ENCODE data around the gene SELE. TPM values are rescaled to one million over a fixed set of nuclear protein-coding genes. Genes with fewer than 3 reads are reported as not detected.
"Not testable (repeated sequence)": the region's sequence is repeated elsewhere in the genome, so short reads cannot be mapped to it uniquely, and the experiment has no call there.

Gene SELE
- total RNA-seq, 4 donors from 2014 or later, result 0.45 to 11.0 TPM; not detected in 2

- Histone ChIP-seq H3K9me3 (no peaks in the 10 kb centered on the region), H3K4me1 (no peaks in the 10 kb centered on the region), H3K36me3 (no peaks in the 10 kb centered on the region), H3K27ac (no peak overlapping the region), H3K4me3 (no peak overlapping the region), H3K27me3 (no peaks in the 10 kb centered on the region)
- ATAC-seq, result no peak
- no CpG with 5 or more reads among the region's 2 CpGs for WGBS, 2 donors (ENCODE audit: low coverage in 1 of 2)
- TF ChIP-seq EP300 (IDR thresholded peaks at IDR 0.05) (no peak), CTCF (IDR thresholded peaks at IDR 0.05) (no peak)
Measured at GRCh38 chr1:169689395-169689794, 44.5 kb downstream of the SELE start.

GRCh38 chr1:169688377-169688776 is 45.5 kb downstream of the SELE start:
- not testable (repeated sequence) for H3K27me3 ChIP-seq, H3K4me3 ChIP-seq, H3K36me3 ChIP-seq, H3K9me3 ChIP-seq, H3K27ac ChIP-seq, ATAC-seq, H3K4me1 ChIP-seq
- 89 to 92% methylated on average over 4 to 5 of the region's 5 CpGs for WGBS, 2 donors (ENCODE audit: low coverage in 1 of 2)

GRCh38 chr1:169683661-169684060 is 50.2 kb downstream of the SELE start:
- ATAC-seq, result no peak
- no peaks in the 10 kb centered on the region for H3K9me3 ChIP-seq
- H3K27ac ChIP-seq, result no peak overlapping the region
- WGBS, 2 donors (ENCODE audit: low coverage in 1 of 2), result 71 to 100% methylated on average over 1 to 2 of the region's 3 CpGs
- H3K4me3 ChIP-seq, result no peak overlapping the region
- H3K36me3 ChIP-seq, result no peaks in the 10 kb centered on the region
- peaks cover 24% of the 10 kb centered on the region for H3K27me3 ChIP-seq
- TF ChIP-seq POLR2A (IDR thresholded peaks at IDR 0.05), result no peak
- no peak for TF ChIP-seq CTCF (IDR thresholded peaks at IDR 0.05)
- no peak for TF ChIP-seq POLR2AphosphoS5 (IDR thresholded peaks at IDR 0.05)
- TF ChIP-seq EP300 (IDR thresholded peaks at IDR 0.05), result no peak
- no peaks in the 10 kb centered on the region for H3K4me1 ChIP-seq

- peaks cover 24% of the 10 kb centered on the region for H3K27me3 ChIP-seq
- WGBS, 2 donors (ENCODE audit: low coverage in 1 of 2), result 79 to 83% methylated on average over 3 to 4 of the region's 4 CpGs
- H3K4me1 ChIP-seq, H3K4me3 ChIP-seq, H3K36me3 ChIP-seq, H3K27ac ChIP-seq, ATAC-seq, H3K9me3 ChIP-seq: not testable (repeated sequence)
Measured at GRCh38 chr1:169683168-169683567, 50.7 kb downstream of the SELE start.

GRCh38 chr1:169682071-169682470 is 51.8 kb downstream of the SELE start:
- Histone ChIP-seq H3K36me3 (no peaks in the 10 kb centered on the region), H3K4me3 (no peak overlapping the region), H3K4me1 (no peaks in the 10 kb centered on the region), H3K9me3 (no peaks in the 10 kb centered on the region), H3K27me3 (peaks cover 24% of the 10 kb centered on the region), H3K27ac (no peak overlapping the region)
- ATAC-seq, result no peak
- WGBS, 2 donors (ENCODE audit: low coverage in 1 of 2), result 10 to 21% methylated on average over 2 of the region's 2 CpGs
- TF ChIP-seq EP300 (IDR thresholded peaks at IDR 0.05), result no peak
- no peak for TF ChIP-seq POLR2AphosphoS5 (IDR thresholded peaks at IDR 0.05)
- TF ChIP-seq CTCF (IDR thresholded peaks at IDR 0.05), result no peak
- no peak for TF ChIP-seq POLR2A (IDR thresholded peaks at IDR 0.05)

GRCh38 chr1:169681140-169681539 is 52.7 kb downstream of the SELE start:
- 40 to 57% methylated on average over 2 of the region's 2 CpGs for WGBS, 2 donors (ENCODE audit: low coverage in 1 of 2)
- TF ChIP-seq POLR2AphosphoS5 (IDR thresholded peaks at IDR 0.05), result no peak
- Histone ChIP-seq H3K4me3 (no peak overlapping the region), H3K27ac (no peak overlapping the region), H3K4me1 (no peaks in the 10 kb centered on the region), H3K27me3 (peaks cover 24% of the 10 kb centered on the region), H3K36me3 (no peaks in the 10 kb centered on the region), H3K9me3 (no peaks in the 10 kb centered on the region)
- no peak for ATAC-seq
